Measurements from ENCODE around the gene ZPLD1.

GRCh38 chr3:102483556-102483955 is 48.7 kb downstream of the ZPLD1 start:
- TF ChIP-seq POLR2A (IDR thresholded peaks at IDR 0.05; ENCODE audit: low read depth, low read length) (no peak), TAF1 (IDR thresholded peaks at IDR 0.05; ENCODE audit: low read depth, low read length) (no peak)
